Measurements from ENCODE around the gene FAM90A1.
A peak's percentile ranks its signal among the peaks of the same experiment; 100 is the strongest.
"Not testable (repeated sequence)": the region's sequence is repeated elsewhere in the genome, so short reads cannot be mapped to it uniquely, and the experiment has no call there.

Gene FAM90A1, protein sequence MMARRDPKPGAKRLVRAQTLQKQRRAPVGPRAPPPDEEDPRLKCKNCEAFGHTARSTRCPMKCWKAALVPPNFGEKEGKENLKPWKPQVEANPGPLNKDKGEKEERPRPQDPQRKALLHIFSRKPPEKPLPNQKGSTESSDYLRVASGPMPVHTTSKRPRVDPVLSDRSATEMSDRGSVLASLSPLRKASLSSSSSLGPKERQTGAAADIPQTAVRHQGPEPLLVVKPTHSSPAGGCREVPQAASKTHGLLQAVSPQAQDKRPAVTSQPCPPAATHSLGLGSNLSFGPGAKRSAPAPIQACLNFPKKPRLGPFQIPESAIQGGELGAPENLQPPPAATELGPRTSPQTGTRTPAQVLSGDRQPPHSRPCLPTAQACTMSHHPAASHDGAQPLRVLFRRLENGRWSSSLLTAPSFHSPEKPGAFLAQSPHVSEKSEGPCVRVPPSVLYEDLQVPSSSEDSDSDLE

DNA sequence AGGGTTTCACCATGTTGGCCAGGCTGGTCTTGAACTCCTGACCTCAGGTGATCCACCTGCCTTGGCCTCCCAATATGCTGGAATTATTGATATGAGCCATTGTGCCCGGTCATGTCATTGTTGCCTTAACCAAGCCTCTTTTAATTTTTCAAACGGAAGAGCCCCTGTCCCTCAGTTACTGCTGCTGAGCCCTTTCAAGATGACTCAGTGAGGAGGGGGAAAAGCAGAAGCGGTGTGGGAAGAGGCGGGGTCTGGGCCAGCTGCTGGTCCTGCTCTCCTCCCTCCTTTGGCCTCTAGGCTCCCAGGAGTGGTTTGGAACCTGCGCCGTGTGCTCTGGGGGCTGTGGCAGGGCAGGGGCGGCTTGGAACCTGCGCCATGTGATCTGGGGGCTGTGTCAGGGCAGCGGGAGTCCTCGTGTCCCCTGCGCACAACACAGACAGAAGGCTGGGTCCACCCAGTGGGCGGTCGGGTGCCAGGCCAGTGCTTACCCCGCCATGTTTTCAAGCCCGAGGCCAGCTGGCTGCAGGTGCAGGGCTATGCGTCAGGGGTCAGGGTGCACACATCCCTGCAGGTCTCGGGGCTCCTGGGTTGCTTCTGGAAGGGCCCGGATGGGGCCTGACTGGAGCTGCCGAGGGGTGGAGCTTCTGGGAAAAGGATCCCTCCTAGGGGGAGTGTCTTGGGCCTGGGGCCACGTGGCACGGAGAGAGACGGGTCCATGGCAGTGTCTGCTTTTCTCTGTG, at the start of gene FAM90A1:
Gene FAM90A1 (minus strand): TSS at position 627 of the 740 bp plus-strand sequence. CDS start 2,786 bp downstream, outside the sequence.
- DNase-seq, result not testable (repeated sequence)

DNA sequence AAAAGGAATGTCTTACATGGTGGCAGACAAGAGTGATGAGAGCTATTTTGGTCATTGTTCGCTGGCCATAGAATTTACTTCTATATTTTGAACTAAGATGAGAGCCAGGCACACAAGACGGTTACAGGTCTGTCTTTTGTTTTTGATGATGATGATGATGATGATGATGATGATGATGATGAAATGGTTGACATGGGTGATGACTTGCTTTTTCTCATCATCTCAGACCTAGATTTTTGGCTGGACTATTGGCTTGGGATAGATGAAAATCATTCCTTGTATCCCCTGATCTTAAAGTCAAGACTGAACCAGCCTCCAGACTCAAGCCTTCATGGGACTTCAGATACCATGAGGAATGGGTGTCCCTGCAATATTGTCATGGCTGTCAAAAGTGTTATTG, 49.0 kb upstream of the FAM90A1 start:
- DNase-seq, result not testable (repeated sequence)

DNA sequence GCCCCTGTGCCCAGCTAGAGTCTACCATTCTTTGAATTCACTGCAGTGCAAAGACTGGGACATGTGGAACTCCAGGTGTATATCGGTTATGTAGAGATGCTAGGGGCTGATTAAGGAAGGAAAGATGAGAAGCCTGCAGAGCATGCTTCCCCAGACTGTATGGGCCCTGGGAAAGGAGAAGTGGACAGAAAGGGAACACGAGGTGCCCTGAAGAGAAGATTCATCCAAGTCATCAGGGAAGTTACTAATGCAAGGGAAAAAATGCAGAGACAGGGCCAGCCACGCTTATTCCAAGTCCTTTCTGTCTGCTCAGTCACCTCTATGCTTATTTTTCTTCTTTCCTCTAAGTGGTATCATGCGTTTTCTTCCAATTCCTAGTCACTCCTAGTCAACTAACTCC, 39.3 kb upstream of the FAM90A1 start:
- DNase-seq, result not testable (repeated sequence)

DNA sequence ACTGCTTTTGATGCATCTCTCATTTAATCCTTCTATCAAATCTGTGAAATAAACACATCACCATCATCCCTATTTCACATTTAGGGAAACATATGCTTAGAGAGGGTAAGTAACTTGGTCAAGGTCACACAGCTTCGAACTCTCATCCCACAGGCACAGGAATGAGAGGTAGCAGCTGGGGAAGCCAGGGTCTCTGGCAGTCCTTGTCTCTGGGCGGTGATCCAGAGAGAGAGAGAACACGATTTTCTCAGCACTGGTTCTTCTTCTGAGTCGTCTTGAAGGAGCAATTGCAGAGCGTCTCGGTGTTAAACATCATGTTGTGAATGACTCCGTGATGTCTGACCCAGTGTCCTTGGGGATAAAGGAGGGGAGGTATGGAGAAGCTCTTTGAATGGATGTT, 36.8 kb upstream of the FAM90A1 start:
- not testable (repeated sequence) for DNase-seq

DNA sequence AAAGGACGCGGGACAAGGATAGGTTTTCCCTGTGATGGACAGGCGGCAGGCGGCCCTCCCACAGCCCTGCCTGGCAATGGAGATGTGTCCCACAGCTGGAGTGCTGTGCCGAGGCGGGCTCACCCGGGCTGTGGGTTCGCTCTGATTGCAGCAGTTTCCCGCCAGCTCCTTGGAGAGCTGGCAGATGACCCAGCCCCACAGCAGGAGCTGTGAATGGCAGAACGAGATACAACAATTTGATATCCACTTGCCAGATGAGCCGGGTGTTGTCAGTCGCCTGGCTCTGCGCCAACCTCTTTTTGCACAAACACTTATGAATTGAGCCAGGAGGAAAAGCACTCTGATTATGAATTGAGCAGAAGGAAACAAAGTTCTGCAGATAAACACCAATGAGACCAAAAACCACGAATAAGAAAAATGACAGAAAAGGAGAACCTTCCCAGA, 33.7 kb upstream of the FAM90A1 start:
- not testable (repeated sequence) for DNase-seq

DNA sequence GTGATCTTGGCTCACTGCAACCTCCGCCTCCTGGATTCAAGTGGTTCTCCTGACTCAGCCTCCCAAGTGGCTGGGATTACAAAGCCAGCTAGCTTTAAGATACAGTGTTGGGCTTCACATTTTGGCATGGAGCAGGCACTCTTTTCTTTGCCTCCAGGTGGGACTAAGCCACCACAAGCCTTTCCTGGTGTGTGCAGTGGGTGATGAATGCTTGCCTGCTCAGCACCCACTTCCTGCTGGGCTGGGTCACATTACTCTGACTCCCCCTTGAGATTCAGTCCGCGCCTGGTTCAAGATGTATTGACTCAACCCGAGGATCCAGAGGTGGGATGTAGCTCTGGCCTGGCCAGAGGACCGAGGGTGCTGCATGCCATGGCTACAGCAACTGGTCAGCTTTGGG, 28.9 kb upstream of the FAM90A1 start:
- not testable (repeated sequence) for DNase-seq

DNA sequence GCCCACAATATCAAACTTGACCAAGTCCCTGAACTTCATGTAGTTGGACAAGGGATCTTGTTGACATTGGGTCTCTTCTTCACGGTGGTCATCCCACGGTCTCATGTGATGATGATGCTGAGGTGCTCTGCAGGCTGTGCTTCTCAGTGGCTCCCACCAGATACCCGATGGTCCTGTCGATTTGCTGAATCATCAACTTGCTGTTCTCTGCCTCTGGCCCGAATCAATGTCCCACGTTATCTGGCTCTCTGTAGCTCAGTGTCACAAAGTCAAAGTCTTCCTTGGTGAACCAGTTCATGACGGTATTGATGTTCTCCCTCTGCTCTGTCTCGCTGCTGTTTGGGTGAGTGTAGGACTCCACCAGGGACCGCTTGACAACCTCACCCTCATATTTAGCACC, 27.3 kb upstream of the FAM90A1 start:
- not testable (repeated sequence) for DNase-seq

DNA sequence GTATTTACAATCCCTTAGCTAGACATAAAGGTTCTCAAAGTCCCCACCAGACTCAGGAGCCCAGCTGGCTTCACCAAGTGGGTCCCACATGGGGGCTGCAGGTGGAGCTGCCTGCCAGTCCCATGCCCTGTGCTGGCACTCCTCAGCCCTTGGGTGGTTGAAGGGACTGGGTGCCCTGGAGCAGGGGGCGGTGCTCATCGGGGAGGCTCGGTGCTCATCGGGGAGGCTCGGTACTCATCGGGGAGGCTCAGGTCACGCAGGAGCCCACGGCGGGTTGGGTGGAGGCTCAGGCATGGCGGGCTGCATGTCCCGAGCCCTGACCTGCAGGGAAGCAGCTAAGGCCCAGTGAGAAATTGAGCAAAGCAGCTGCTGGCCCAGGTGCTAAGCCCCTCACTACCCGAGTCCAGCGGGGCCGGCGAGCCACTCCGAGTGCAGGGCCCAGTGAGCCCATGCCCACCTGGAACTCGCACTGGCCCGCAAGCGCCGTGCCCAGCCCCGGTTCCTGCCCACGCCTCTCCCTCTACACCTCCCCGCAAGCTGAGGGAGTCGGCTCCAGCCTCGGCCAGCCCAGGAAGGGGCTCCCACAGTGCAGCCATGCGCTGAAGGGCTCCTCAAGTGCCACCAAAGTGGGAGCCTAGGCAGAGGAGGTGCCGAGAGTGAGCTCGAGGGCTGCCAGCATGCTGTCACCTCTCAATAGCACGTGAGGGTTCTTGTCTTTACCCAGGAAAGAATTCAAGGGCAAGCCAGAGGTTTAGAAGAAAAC, 24.8 kb upstream of the FAM90A1 start:
- DNase-seq, result not testable (repeated sequence)

DNA sequence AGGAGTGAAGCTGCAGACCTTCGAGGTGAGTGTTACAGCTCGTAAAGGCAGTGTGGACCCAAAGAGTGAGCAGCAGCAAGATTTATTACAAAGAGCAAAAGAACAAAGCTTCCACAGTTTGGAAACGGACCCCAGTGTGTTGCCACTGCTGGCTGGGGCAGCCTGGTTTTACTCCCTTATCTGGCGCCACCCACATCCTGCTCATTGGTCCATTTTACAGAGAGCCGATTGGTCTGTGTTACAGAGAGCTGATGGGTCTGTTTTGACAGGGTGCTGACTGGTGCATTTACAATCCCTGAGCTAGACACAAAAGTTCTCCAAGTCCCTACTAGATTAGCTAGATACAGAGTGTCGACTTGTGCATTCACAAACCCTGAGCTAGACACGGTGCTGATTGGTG, 24.2 kb upstream of the FAM90A1 start:
- not testable (repeated sequence) for DNase-seq

DNA sequence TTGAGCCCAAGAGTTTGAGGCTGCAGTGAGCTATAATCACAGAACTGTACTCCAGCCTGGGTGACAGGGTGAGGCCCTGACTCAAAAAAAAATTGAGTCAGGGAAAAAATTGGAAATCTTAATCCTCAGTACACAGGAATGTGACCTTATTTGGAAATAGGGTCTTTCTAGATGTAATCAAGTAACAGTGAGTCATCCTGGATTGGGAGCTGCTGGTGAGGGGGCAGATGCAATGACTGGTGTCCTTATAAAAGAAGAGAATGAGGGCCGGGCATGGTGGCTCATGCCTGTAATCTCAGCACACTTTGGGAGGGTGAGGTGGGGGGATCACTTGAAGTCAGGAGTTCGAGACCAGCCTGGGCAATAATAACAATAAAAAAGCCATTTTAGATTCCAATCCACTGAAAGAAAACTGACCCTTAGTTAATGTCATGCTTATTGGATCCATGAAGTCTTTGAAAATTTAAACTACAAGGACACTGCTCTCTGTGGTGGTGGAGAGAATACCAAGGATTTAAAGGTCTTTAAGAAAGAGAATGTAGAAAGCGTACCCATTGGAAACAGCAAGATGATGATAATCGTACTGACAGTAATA, 19.6 kb upstream of the FAM90A1 start:
- DNase-seq, result not testable (repeated sequence)

DNA sequence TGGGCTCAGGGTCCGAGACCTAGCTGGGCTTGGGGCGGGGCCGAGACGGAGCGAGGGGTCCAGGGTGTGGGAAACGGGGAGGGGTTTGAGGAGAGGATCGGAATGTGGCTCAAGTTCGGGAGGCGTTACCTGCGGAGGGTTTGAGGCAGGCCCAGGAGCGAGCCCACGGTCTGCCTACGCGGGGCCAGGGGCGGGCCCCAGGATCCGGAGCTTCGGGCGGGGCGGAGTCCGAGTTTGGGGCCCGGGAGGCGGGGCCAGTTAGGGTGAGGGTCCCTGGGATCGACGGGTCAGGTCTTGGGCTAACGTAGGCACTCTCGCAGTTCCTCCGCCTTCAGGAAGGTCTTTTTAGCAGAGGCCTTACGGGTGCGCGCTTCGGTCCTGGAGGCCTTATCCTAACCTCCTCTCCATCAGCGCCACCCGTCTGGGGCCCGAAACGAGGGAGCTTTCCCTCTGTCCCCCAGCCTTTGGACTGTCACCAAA, 16.3 kb upstream of the FAM90A1 start:
- DNase-seq, result not testable (repeated sequence)

DNA sequence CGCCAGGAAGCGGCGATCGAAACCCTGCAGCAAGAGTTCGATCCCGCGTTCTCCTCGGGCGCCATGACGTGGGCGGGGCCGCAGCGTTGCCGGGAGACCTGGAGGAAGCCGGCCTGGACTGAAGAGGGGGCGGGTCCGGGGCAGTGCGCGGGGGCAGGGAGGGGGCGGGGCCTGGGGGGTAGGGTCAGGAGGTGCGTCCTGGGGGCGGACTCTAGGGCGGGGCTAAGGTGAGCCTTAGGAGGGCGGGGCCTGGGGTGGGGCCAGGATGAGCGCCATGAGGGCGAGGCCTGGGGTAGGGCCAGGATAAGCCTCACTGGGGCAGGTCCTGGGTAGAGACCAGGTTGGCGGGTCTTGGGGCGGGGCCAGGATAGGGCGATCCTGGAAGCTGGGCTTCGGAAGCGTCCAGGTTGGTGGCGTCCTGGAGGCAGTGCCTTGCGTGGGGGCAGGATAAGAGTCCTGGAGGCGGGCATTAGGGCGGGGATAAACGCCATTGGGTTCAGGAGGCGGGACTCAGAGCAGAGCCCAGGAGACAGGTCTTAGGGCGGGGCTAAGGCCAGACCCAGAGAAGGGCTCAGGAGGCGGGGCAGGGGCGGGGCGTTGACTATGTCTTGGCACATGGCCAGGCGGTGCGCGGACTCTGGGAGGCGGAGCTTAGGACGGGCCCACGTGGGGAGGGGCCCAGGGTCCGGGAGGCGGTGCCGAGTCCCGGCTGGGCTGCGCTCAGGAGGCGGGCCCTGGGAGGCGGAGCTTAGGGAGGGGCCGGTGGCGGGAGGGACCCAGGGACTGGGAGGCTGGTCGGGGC, 15.7 kb upstream of the FAM90A1 start:
- DNase-seq, result peak; percentile 99

DNA sequence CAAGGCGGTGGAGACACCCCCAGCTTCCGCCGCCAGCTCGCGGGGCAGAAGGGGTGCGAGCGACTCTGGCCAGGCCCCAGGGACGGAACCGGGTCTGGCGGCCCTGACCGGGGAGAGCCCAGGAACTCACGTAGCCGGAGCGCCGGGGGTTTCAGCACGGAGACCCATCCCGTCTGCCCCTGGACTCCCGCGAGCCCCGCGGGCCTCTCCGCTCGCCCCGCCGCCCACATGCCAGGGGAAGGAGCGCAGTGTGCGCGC, 15.1 kb upstream of the FAM90A1 start:
- DNase-seq, result not testable (repeated sequence)

DNA sequence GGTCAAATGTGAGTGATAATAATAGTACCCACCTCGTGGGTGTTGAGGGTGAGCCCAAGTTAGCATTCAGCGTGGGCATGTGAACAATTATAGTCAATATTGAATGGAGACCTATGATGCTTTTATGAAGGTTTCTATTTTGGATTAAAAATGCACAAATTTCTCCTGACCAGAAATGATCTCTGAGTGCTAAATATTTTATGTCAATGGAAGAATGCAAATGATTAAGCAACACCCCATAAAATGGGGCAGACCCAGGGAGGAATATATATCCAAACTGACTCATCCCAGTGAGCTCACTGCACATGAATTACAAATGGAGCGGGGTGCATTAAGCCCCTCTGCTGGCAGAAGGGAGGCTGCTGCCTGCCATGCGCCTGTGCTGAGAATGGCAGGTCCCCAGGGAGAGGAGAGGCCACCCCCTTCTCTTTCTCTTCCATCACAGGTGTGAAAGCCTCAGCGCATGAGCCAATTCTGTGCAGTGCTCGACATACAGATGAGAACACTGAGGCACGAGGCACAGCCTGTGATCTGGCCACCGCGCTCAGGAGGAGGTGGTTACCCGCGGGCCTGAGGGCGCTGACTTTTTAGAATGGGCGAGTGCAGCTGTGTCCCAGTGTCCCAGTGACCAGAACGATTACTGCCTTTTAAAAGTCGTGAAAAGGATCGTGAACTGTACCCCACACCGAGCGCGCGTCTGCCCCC, 14.7 kb upstream of the FAM90A1 start:
- DNase-seq, result peak; percentile 37

DNA sequence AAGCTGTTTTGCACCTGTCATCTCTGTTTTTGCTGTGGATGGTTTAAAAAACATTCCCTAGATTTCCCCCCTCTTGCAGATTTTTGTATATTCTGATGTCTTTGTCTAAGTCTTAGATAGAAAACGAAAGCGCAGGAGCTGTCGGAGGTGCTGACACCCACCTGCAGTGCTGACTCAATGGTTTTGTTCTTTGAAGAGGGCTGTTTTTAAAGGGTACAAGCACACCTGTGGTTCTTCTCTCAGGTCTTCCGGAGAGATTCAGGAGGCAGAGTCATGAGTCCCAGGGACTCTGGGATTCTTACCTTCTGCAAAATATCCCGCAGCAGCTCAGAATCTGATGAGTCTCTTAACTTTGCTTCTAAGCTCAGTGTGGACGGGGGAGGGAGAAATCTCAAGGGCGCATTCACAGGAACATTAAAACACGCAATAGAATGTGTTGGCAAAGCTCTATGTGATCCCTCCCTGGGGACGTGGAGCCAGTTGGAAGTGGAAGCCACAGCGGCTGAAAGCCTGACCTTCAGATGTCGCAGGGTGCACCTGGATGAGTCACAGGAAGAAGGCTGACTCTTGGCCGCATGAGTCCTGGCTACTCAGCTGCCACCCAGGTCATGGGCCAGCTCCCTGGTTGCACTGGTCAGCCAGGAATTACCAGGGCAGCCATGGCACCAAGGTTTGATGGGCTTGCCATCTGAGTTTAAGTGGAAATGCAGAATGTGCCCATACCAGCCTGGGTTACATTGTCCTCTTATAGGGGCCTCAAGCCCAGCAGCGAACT, 13.1 kb upstream of the FAM90A1 start:
- DNase-seq, result not testable (repeated sequence)

DNA sequence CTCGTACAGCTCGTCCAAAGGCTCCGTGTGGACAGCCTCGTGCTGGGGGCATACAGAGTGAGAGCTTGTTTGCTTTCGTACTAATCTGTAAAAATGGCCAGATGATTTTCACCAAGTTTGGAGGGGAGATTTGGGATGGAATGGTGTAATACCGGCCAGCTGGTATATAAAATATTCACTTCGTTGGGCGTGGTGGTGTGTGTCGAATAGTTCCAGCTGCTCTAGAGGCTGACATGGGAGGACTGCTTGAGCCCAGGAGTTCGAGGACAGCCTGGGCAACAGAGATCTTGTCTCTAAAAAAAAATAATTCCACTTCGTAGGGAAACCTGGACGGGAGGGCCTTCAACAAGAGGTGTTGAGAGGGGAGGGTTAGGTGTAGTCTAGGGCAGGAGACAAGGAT, 9.6 kb upstream of the FAM90A1 start:
- not testable (repeated sequence) for DNase-seq

DNA sequence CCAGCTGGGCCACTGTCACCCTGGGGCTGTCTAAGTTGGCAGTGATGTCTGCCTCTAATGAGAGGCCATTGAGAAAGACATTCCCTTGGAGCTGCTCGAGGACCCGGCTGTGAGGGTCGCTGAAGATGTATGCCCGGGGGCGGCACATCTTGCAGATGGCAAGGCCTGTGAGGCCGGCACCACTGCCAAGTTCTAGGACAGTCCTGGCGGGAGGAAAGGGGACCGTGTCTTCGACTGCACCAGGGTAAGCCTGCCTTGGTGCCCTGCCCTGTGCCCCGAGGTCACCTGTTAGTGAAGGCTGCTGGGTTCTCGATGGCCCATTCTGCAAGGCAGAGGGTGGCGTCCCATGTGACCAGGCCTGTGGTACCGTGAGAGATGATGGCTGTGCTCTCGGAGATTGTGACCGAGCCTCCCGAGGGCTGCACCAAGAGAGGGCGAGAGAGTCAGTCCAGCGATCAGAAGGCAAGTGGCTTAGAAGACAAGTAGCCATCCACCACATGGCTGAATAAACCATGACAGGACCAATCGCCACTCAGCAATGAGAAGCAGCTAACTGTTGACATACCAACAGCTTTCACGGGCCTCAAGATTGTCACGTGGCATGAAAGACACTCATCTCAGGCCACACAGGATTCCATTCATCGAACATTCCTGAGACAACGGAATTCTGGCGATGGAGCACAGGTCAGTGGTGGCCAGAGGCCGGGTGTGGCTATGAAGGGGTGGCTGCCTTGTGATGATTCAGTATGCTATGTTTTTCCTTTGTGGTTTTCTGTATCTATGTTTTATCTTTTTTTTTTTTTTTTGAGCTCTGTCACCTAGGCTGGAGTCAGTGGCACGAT, 8.1 kb upstream of the FAM90A1 start:
- not testable (repeated sequence) for DNase-seq

DNA sequence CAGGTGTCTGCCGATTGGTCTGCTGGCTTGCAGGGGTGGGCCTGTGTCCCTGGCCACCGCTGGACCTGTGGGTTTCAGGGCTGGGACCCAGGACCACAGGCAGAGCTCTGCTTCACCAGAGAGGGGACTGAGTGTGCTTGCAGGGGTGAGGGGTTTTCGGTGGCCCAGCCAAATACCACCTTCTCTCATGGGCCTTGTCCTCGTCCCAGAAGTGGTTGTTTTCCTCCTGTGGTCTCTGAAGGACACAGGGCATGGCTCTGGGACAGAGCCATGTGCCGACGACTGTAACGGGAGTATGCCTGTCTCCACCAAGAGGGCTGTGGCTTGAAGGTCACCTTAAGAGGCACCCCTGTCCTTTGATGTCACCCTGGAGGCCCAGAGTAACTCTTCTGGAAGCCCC, 7.3 kb upstream of the FAM90A1 start:
- DNase-seq, result not testable (repeated sequence)

DNA sequence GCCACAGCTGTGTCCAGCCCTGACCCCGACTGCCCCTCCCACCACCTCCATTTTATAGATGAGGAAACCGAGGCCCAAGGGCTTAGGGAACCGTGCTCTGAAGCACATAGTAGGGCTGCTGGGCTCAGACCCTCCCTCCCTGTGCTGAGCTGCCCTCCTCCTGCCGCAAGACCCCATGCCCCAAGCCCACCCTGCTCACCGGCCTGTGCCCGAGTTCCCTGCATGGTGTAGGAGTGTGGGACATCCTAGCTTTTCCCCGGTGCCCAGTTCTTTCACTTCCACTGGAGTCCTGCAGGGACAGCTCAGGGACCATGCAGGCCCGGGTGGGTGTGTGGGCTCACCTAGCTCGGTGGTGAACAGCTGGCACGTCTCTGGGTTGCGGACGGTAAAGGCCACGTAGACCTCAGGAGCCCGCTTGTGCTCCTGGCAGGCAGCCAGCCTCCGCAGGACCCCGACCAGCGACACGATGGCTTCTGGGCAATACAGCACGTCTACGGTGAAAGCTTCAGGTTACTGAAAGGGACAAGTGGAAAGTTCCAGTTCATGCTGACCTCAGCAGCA, 6.6 kb upstream of the FAM90A1 start:
- not testable (repeated sequence) for DNase-seq
